Upper lobe of left lung (tissue), 4 donors: ENCODE results near the gene RCBTB2.

ENCODE experiments used
- CTCF ChIP-seq, 6 experiments: fragments of 450-650 bp in 4 of 6; fragments of 200-600 bp in 2 of 6; sonication (generic) in 2 of 6; IDR thresholded peaks; one replicate each; pipeline ENCODE4 v1.5.1; 2016 to 2019; ENCODE audit warnings: antibody characterized with exemption in 6 of 6
- POLR2A ChIP-seq, 4 donors: fragments of 450-650 bp; IDR thresholded peaks; one replicate each; pipeline ENCODE4 v1.5.1; 2016 to 2017; ENCODE audit warnings: antibody characterized with exemption in 4 of 4, mild to moderate bottlenecking in 2 of 4

- TF ChIP-seq CTCF (IDR thresholded peaks at IDR 0.05) (no peak), POLR2A (IDR thresholded peaks at IDR 0.05) (no peak)
Measured at GRCh38 chr13:48530833-48531232, 2.0 kb downstream of the RCBTB2 start.
